ENCODE measurements around the gene ARFGAP1.
"Not testable (repeated sequence)": the region's sequence is repeated elsewhere in the genome, so short reads cannot be mapped to it uniquely, and the experiment has no call there.

ARFGAP1 gene

GRCh38 chr20:63290677-63291472 lies 18.3 kb downstream of the ARFGAP1 start:
- DNase-seq (ENCODE audit: low spot score), result peak; percentile 80

GRCh38 chr20:63291811-63292210 lies 19.2 kb downstream of the ARFGAP1 start:
- no peak for DNase-seq (ENCODE audit: low spot score)

DNA sequence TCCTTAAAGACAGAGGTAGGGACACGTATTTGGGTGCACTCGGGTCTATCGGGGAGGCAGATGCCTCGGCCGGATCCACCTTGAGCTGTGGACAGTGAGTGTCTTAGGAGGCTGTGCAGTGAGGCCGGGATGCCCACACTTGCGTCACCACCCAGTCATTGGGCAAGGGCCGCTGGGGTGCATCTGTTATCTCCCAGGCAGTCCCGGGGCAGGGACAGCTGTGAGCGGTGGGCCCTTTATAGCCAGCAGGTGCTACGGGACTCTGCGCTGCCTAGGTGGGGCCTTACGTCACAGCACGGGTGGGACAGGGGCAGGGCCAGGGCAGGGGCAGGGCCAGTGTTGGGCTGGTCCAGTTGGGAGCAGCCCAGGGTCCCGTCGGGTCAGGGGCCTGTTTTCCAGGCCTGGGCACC lies 19.7 kb downstream of the ARFGAP1 start:
- DNase-seq (ENCODE audit: low spot score), result no peak

DNA sequence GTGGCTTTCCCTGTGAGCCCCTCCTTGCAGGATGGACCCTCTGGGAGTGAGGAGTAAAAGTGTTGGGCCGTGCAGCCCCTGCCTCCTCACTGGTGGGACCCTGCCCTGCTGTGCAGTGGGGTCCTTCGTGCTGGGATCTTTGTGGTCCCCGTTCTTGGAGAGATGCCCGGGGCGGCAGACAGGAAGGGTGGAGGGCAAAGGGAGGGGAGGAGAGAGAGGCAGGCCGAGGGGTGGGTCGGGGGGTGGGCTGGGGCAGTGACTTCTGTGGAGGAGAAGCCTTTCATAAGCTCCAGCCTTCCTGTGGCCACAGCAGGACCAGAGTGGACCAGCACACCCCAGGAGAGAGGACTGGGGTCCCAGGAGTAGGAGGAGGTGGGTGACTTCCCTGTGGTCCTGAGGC lies 20.3 kb downstream of the ARFGAP1 start, which contains the start of gene COL20A1:
COL20A1 (plus strand) TSS at position 283 of the 400 bp plus-strand sequence. CDS start 1,922 bp downstream, outside the sequence.
- no peak for DNase-seq (ENCODE audit: low spot score)

- no peak for DNase-seq (ENCODE audit: low spot score)
These were observed 20.8 kb downstream of the ARFGAP1 start for GRCh38 chr20:63293456-63293855.

- no peak for DNase-seq (ENCODE audit: low spot score)
These were observed 21.4 kb downstream of the ARFGAP1 start for GRCh38 chr20:63293871-63294535.

DNA sequence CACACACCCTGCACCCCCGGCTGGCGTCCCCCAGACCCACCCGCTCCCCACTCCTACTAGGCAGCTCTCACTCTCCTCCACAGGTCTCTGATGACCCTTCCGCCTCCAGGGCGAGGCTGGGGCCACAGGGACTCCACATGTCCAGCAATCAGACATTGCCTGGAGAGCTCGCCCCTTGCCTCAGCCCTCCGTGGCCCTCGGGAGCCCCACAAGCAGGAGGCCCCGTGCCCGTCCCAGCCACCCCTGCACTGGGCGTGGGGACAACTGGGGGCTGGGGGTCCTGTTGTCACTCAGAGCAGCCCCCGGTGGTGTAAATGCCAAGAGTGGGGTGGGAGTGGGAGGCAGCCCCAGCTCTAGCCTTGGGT lies 21.9 kb downstream of the ARFGAP1 start:
- no peak for DNase-seq (ENCODE audit: low spot score)

GRCh38 chr20:63295018-63295417 lies 22.4 kb downstream of the ARFGAP1 start:
- DNase-seq (ENCODE audit: low spot score), result no peak

GRCh38 chr20:63295422-63295821 lies 22.8 kb downstream of the ARFGAP1 start:
- peak; percentile 38 for DNase-seq (ENCODE audit: low spot score)

DNA sequence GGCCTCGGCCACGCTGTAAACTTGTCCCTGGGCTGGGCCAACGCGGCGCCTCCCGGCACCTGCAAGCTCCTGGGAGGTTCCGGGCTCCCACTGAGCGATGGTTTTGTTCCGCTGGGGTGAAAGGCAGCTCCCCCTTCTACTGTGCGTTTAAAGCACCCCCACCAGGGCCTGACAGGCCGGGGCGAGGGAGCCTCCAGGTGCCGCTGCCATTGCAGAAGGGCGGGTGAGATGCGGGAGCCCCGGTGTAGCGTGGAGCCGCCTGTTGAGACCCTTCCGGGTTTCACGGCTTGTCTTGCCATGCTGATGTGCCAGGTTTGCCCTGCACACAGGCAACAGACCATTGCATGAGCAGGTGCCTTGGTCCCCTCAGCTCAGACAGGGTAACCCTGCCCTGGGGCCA lies 23.2 kb downstream of the ARFGAP1 start:
- DNase-seq (ENCODE audit: low spot score), result no peak

DNA sequence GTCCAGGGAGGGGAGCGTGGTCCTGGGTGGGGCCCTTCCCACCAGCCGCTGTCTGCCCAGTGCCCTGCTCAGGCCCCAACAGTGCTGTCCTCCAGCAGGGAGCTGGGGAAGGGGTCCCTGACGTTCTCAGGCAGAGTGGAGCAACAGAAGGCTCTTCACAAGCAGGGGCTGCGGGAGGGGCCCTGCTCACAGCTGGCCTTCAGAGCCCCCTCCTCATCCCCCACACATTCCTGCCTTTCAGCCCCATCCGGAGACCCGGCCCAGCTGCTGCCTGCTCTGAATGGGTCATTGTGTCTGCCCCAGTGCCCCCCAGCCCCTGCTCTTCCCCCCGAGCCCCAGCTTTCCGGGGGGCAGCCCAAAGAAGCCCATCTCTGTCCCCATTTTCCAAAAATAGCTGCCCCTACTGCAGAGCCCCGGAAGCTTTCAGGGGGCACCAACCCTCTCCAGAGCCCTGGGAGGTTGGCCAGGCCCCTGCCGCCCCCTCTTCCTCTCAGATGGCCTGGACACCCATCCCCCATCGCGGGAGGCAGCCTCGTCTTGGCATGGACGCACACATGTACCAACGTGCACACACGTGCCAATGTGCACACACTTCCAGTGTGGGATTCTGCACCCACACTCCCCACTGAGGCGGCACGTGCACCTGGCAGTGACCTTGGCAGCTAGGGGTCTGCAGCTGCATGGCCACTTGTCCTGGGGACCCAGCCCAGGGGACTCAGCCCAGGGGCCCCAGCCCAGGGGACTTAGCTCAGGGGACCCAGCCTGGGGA lies 24.1 kb downstream of the ARFGAP1 start:
- DNase-seq (ENCODE audit: low spot score), result no peak

- DNase-seq (ENCODE audit: low spot score), result no peak
These were observed 24.8 kb downstream of the ARFGAP1 start for GRCh38 chr20:63297371-63297781.

GRCh38 chr20:63297796-63298572 lies 25.4 kb downstream of the ARFGAP1 start:
- no peak for DNase-seq (ENCODE audit: low spot score)

DNA sequence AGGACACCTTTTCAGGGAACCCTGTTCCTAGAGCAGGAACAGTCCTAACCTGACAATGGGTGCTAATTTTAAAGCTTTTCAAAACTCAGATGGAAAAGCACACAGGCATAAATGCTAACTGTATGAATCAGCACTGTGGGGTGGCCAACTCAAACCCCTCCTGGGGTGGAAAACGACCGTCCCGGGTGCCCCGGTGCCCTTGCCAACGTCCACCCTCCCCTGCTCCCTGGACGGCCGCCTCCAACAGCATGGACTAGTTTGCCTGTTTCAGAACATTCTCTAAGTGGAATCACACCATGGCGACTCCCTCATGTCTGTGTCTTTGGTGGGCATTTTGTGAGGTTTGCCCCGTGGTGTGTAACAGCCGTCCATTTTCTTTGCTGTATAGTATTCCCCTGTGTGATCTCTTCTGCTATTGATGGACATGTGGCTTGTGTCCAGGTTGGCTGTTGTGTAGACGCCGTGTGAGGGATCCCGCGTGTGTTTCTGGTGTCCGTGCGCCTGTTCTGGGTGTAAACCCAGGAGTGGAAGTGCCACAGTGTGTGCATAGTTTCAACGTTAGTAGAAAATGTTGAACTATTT lies 26.2 kb downstream of the ARFGAP1 start:
- no peak for DNase-seq (ENCODE audit: low spot score)

DNA sequence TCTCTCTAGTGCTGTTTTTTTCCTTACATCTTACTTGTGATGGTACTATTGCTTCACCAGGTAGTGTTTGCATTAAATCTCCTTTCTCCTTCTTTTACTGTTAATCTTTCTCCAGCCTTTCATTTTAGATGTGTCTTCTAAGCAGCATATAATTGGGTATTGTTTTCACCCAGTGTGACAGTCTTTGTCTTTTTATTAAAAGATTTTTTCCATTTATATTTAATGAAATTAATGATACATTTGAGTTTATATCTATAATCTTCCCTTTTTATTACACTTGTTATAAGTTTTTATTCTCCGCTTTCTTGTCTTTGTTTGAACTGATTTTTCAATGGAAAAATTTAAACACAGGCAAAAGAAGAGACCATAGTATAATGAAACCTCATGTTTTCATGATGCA lies 29.1 kb downstream of the ARFGAP1 start:
- no peak for DNase-seq (ENCODE audit: low spot score)

GRCh38 chr20:63303095-63303666 lies 30.6 kb downstream of the ARFGAP1 start:
- DNase-seq (ENCODE audit: low spot score), result no peak

DNA sequence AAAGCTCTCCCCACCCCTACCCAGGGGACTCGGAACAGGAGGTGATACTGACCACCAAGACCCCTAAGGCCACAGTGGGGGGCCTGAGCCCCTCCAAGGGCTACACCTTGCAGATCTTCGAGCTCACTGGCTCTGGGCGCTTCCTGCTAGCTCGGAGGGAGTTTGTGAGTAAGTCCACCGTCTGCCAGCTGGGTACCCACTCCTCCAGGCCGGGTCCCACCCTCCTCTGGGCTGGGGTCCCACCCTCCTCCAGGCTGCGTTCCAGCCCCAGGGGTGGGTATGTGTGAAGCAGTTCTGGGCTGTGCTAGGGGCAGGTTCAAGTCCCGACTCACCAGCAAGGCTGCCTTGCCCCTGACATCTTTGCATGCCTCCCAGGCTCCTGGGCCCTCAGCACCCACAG lies 32.8 kb downstream of the ARFGAP1 start:
- no peak for DNase-seq (ENCODE audit: low spot score)

- not testable (repeated sequence) for DNase-seq (ENCODE audit: low spot score)
These were observed 33.5 kb downstream of the ARFGAP1 start for GRCh38 chr20:63305933-63306672.

GRCh38 chr20:63306673-63307537 lies 34.3 kb downstream of the ARFGAP1 start:
- DNase-seq (ENCODE audit: low spot score), result no peak
